Measurements from ENCODE around the gene EIF4G3.

DNA sequence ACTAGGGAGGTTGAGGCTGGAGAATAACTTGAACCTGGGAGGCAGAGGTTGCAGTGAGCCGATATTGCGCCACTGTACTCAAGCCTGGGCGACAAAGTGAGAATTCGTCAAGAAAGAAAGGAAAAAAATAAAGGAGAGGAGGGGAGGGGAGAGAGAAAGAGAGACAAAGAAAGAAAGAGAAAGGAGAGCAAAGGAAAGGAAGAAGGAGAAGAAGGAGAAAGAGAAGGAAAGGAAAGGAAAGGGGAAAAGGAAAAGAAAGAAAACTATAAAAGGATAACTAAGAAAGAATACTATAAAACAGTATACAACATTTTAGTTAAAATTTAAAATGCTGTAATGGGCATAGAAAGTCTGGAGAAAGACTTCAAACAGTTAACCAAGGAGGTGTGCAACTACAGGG is 33.6 kb downstream of the EIF4G3 start:
- TF ChIP-seq, protein P1, sequence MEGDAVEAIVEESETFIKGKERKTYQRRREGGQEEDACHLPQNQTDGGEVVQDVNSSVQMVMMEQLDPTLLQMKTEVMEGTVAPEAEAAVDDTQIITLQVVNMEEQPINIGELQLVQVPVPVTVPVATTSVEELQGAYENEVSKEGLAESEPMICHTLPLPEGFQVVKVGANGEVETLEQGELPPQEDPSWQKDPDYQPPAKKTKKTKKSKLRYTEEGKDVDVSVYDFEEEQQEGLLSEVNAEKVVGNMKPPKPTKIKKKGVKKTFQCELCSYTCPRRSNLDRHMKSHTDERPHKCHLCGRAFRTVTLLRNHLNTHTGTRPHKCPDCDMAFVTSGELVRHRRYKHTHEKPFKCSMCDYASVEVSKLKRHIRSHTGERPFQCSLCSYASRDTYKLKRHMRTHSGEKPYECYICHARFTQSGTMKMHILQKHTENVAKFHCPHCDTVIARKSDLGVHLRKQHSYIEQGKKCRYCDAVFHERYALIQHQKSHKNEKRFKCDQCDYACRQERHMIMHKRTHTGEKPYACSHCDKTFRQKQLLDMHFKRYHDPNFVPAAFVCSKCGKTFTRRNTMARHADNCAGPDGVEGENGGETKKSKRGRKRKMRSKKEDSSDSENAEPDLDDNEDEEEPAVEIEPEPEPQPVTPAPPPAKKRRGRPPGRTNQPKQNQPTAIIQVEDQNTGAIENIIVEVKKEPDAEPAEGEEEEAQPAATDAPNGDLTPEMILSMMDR (IDR thresholded peaks at IDR 0.05; ENCODE audit: extremely low read depth in 1 of 2, insufficient read depth in 1 of 2, low read depth in 1 of 2, low read length in 2 of 2): no peak
- TF ChIP-seq, protein P2, sequence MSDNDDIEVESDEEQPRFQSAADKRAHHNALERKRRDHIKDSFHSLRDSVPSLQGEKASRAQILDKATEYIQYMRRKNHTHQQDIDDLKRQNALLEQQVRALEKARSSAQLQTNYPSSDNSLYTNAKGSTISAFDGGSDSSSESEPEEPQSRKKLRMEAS (IDR thresholded peaks at IDR 0.05; ENCODE audit: insufficient read depth, insufficient read length): no peak
- no peak for TF ChIP-seq POLR2A (IDR thresholded peaks at IDR 0.05; ENCODE audit: low read depth, low read length)
- TF ChIP-seq POLR2AphosphoS5 (IDR thresholded peaks at IDR 0.05; ENCODE audit: insufficient read depth, low read depth, low read length): no peak

Data from endothelial cell of umbilical vein (primary cell).